H1 (cell line): ENCODE measurements around the gene CAMK2A. TPM values are rescaled to one million over a fixed set of nuclear protein-coding genes. Genes with fewer than 3 reads are reported as not detected.

Experiments used
- SAP30 ChIP-seq: fragments of 300-600 bp; sonication (generic); IDR thresholded peaks from 2 replicates; pipeline ENCODE4 v1.7.1; 2012; ENCODE audit warnings: low read length, moderate library complexity, mild to moderate bottlenecking, inconsistent platforms; ENCODE audit not compliant: insufficient read depth, insufficient replicate concordance
- SP4 ChIP-seq: IDR thresholded peaks from 2 replicates; pipeline ENCODE4 v1.6.1; 2012; ENCODE audit warnings: low read length, inconsistent platforms
- ZNF274 ChIP-seq: IDR thresholded peaks from 2 replicates; pipeline ENCODE4 v1.7.0; 2012; ENCODE audit warnings: low read length, borderline replicate concordance; ENCODE audit errors: extremely low read depth
- polyA plus RNA-seq, 7 experiments: library from polyadenylated mRNA; depleted of rRNA in 3 of 7; stranded (reverse) in 5 of 7; unstranded in 2 of 7; fragments of >200 nt in 5 of 7; fragments of 200-250 nt in 2 of 7; gene quantifications; 1 replicate in 5 of 7; 2 replicates in 1 of 7; 4 replicates in 1 of 7; pipeline versions ENCODE4 v1.2.1 to v1.2.3, GENCODE V29; 2011 to 2013; ENCODE audit warnings: missing spikeins in 2 of 7, mixed read lengths in 2 of 7
- total RNA-seq: library from RNA; stranded (reverse); fragmentation: NEBNext Ultra II Directional; extraction: Animal tissue kit (Norgen Biotek cat#: 25700); gene quantifications from 2 replicates; pipeline ENCODE4 v1.2.1, GENCODE V29; 2021

Gene CAMK2A
- total and polyA plus RNA-seq, 2 of the 8 experiments (the other 6 are each of a cell fraction or from before 2014, with no cell fraction given), result 0.20 to 0.28 TPM

GRCh38 chr5:150281987-150282386 lies 7.6 kb downstream of the CAMK2A start (continued):
- no peak for TF ChIP-seq ZNF274
- TF ChIP-seq SP4, result no peak
- no peak for TF ChIP-seq SAP30
